KBM-7 (cell line): ENCODE measurements around the gene UXT.

Experiments used
- DNase-seq: peaks from one replicate; pipeline ENCODE4 v3.0.0-alpha.2; 2015
- in situ Hi-C: fragments of 300-500 bp; cut with MboI; formaldehyde crosslinking; loops from 2 replicates; pipeline ENCODE4 v1.14.3; 2020; ENCODE audit warnings: low sequenced_read_pairs, low pct_unique_long_range_greater_than_20kb, mixed read lengths

Gene UXT

DNA sequence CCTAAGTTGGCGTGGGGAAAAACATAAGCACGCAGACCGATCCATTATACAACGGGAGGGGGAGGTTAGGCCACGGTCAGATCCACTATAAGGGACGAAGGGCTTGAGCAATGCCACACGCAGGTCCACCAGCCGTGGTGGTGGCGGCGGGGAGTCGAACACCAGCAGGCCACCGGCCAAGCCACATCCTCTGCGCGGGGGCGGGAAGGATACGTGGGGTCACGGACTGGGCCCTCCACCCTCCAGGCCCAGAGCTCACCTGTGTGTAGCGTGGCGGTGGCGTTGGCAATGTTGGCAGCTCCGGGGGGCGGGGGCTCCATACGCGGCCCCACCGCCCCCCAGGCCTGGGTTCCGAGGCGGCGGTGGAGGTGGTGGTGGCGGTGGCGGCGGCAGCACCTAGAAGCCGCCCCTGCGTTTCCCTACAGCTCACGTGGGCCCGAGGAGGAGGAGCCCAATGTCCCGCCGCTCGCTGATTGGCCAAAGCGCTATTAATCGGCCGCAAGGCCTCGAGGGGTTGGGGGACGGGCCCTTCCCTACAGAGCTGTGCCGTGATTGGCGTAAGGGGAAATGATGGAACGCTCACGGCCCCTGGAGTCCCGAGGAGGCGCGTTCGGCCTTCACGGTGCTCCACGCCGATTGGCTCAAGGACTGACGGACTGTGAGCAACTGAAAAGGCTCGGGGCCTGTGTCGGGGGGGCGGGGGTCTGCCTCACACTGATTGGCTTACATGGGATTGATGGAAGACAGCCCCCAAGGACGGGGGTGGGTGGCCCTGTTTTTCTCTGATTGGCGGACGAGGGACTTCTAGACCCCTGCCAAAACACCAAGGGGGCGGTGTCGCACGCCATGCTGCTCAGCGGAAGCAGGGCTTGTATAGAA, 8.6 kb downstream of the UXT start, which contains the start of gene ELK1:
ELK1 (minus strand) TSS at position 400 of the 879 bp plus-strand sequence. CDS start 9,122 bp downstream, outside the sequence.
- in situ Hi-C loops = no loop called here
- peak; percentile 100 for DNase-seq

DNA sequence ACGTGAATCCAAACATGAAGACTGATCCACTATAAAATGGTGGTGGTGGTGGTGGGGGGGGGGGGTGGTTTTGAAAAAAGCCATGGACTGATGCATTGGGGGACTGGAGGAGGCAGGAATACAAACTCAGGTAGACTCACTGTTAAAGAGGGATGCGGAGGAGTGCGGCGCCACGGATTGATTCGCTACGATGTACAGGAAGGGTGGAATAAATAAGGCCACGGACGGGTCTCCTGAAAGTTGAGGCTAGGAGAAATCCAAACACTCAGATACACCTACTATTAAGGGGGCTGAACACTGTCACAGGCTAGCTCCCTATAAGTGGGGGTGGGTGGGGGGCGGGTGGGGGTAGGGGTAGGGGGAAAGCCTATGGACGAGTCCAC, 9.2 kb downstream of the UXT start:
- in situ Hi-C loops = loop anchor here (10.0 kb wide), 1 partner anchor 85 kb away; the partner anchor contains the start of gene ARAF
- DNase-seq = no peak

DNA sequence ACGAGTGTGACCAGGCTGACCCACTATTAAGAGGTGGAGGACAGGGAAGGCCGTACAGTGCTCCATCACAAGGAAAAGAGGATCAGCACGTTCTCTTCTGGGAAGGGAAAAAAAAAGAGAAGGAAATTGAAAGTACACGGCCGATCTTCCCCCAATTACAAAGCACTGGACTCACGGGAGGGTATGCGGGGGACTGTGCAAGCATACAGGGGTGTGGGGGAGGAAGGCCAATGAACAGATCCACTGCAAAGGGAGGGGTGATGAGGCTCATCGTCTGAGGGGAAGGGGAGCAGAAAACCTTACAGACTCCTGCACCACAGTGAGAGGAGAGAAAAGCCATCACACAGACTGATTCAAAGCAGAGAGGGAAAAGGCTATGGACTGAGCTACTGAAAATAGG, 9.7 kb downstream of the UXT start:
- peak; percentile 48 for DNase-seq
- in situ Hi-C loops = loop anchor here (10.0 kb wide), 1 partner anchor 84 kb away; the partner anchor contains the start of gene ARAF

DNA sequence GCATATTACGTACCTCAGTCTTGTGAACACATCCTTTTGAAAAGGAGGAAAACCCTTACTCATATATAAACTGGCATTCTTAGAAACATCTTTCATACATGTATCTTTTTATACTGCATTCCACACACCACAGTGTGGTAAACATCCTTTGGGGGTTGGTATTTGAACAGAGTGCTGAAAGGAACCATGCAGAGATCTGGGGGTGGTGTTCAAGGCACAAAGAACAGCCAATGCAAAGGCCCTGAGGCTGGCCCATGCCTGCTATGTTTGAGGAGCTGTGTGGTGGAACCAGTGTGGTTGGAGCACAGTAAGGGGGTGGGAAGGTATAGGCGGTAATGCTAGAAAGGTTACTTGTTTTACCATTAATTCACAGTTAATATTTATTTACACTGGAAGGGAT, 10.6 kb downstream of the UXT start:
- DNase-seq = no peak
- in situ Hi-C loops = loop anchor here (10.0 kb wide), 1 partner anchor 84 kb away; the partner anchor contains the start of gene ARAF

DNA sequence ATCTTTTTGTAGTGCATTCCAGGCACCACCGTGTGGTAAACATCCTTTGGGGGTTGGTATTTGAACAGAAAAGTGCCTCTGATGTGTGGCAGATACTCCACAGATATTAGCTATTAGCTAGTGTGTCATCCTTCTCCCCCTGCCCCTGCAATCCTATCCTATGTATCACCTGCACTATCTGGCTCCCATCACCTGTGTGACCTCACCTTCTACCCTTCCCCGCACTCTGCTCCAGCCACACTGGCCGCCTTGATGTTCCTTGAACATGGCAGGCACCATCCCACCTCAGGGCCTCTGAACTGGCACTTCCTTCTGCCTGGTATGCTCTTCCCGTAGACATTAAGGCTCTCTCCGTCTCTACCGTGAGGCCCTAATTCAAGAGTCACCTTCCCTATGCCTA, 12.3 kb downstream of the UXT start:
- in situ Hi-C loops = loop anchor here (10.0 kb wide), 1 partner anchor 82 kb away; the partner anchor contains the start of gene ARAF
- DNase-seq = no peak

DNA sequence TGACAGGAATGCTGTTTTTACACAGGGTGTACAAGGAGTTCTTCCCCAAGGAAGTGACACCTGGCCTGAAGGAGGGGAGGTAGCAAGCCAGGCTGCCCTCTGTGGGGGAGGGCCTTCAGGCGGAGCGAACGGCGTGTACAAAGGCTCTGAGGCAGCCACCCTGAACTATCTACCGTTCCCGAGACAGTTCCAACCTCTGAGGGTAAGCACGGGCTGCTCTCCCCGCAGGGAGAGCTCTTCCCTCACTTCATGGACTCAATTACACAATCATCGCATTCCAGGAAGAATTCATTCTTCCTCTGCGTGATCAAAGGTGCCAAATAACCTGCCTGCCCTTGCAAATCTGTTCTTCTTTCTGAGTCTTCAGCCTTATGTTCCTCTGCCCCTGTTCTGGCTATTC, 13.4 kb downstream of the UXT start:
- in situ Hi-C loops = loop anchor here (10.0 kb wide), 1 partner anchor 81 kb away; the partner anchor contains the start of gene ARAF
- no peak for DNase-seq

DNA sequence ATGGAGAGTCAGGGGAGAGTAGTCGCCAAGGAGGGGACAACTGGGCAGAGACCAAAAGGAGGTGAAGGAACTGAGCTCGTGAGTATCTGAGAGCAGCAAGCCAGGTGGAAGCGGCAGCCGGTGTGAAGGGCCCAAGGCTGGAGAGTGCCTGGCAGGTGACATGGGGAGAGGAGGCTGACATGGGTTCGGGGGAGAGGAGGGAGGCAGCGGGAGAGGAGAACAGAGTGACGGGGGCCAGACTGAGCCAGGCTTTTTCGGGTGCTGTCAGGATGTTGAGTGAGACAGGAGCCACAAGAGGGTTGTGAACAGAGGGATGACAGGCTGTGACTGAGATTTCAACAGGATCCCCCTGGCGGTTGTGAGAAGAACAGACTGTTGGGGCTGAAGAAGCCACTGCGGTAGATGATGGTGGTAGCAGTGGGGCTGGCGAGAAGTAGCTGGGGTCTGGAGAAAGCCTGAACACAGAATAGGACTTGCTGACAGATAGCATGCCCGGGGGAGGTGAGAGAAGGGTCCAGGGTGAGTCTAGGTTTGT, 14.4 kb downstream of the UXT start:
- DNase-seq = peak; percentile 73
- in situ Hi-C loops = loop anchor here (10.0 kb wide), 1 partner anchor 80 kb away; the partner anchor contains the start of gene ARAF

DNA sequence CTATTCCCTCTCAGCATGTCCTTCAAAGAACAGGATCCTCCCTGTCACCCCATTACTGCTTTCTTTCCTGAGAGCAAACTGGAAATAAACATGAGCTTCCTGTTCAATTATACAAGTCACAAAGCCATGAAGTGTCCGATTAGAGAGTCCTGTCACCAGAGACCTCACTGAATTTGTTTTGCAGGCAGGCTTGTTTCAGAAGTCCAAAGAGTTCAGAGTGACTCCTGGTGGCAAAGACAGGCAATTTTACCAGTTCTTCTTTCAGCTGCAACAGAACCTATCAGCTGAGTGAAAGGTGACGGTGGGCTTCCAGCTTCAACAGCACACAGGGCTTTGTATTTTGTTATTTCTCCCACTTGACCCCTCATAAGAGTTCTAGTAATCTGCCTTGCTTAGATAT, 15.1 kb downstream of the UXT start:
- in situ Hi-C loops = loop anchor here (10.0 kb wide), 1 partner anchor 79 kb away; the partner anchor contains the start of gene ARAF
- DNase-seq = peak; percentile 86

DNA sequence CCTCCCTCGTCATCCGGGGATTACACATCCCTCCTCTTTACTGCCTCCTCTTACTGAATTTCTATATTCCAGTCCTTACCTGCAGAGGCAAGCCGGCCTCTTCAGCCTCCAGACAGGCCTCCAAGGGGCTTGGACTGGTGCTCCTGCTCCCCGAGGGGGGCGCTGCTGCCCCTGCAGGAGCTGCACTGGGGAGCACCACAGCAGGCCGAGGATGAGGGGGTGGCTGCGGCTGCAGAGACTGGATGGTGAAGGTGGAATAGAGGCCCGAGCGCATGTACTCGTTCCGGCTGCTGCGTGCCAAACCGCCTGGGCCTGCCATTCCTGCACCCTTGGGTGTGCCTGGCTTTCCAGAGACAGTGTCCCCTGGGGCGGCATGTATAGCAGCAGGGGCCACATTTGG, 20.2 kb downstream of the UXT start:
- DNase-seq = no peak
- in situ Hi-C loops = no loop called here

DNA sequence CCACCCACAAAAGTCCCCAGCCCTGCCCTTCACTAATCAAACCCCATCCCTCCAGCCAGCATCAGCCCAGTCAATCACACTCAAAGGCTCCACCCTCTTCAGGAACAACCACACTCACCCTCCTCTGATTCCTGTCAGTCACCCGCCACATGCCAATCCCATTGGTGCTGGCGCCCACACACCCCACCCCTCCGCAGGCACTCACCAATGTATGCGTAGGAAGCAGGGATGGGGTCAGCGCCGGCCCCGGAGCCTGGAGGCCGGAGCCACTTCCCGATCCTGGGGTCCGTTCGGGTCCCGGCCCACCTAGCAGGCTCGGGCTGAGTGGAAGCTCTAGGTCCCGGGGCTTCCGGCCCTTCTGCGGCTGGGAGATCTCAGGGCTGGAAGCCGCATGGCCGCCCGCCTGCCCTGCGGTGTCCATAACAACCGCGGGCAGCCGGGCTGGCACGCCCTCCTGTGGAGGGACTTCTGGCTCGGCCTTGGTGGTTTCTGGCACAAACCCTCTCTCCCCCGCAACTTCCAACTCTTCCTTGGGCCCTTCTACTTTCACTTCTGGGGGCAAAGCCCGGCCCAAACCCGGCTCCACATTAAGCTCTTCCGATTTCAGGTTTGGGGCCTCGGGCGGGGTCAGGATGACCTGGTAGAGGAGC, 21.3 kb downstream of the UXT start:
- in situ Hi-C loops = no loop called here
- no peak for DNase-seq

DNA sequence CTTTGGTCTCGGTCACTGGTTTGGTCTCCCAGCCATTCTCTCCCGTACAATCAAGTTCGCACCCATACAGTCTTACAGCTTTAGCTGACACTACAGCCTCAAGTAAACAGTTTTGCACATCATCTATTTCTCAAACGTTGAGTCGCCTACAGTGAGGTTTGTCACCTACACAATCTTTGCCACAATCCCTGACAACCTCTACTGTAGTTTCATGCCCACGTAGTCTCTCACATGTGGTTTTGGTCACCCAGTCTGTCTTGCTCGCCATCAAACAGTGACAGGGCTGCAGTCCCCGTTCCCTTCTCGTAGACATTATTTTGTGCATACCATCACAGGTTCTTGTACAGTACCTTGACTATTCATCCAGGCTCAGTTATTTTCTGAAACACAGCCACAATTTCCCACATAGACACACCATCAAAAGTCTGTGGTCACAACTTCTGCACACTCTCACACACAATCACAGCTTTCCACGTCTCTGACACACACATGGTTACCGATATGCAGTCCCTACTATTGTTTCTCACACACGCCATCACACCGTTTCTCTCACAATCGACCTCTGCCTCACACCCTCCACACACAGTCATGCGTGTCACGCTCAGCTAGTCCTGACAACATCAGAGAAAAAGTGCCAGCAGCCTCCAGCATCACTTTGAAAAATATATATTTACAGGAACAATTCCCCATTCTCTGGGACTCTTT, 24.0 kb downstream of the UXT start:
- in situ Hi-C loops = no loop called here
- no peak for DNase-seq

DNA sequence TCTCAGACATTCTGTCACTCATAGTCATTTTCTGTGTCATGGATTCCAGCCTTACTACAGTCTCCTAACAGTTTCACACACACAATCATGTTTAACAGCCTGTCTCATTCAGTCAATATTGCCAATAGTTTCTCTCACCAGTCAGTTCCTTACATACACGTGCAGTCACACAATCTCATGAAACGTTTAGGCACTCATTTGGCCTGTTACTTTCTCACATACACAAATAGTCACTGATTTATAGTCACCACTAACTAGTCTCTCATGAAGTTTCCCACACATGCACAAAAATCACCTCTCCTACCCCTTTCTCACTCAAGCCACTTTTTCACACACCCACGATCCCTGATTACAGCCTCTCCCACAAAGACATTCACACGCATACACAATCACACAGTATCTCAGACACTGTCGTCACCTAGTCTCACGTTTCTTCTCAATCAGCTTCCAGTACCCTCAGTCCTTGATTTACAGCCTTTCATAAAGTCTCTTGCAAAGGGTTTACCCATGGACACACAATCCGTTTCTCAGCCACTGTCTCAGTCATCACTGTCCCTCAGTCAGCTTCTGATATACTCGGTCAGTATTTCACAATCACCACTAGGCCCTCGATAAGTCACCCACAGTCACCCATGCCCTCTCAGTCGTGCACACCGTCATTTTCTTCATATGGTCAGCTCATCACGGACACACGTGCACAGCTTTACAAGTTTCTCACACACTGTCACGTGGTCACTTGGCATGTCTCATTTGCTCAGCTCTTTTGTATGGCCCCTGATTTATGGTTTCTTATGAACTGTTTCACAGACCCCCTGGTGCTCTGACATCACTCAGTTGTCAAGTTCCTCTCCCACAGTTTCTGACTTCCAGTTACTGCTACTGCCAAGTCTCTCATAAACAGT, 25.0 kb downstream of the UXT start:
- in situ Hi-C loops = no loop called here
- no peak for DNase-seq

DNA sequence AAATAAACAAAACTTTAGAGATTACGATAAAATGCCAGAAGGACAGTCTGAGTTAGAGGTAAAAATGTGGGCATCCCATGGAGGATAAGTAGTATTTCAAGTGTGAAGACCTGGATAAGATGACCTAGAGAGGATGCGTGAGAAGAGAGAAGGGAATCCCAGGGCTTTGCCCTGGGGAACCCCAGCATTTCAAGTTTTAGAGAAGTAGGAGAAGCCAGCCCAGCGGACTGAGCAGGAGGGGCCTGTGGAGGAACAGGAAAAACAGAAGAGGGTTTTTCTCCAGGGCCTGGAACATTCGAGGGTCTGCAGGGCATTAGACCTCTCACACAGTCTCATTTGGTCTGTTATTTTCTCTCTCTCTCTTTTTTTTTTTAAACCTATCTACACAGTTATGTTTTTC, 26.3 kb downstream of the UXT start:
- in situ Hi-C loops = no loop called here
- DNase-seq = peak; percentile 51

DNA sequence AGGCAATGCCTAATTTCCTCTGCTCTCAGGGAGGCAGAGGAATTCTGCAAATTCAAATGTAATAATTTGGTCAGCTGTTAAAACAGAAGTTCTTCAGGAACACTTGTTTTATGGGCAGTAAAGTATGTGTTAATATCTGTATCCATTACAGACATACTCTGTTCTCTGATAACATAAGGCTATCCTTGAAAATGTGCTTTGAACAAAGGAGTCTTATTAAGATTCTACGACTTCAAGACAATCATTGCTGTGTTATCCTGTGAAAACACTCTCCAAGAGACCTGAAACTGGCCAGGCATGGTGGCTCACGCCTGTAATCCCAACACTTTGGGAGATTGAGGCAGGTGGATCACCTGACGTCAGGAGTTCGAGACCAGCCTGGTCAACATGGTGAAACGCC, 27.3 kb downstream of the UXT start:
- in situ Hi-C loops = no loop called here

DNA sequence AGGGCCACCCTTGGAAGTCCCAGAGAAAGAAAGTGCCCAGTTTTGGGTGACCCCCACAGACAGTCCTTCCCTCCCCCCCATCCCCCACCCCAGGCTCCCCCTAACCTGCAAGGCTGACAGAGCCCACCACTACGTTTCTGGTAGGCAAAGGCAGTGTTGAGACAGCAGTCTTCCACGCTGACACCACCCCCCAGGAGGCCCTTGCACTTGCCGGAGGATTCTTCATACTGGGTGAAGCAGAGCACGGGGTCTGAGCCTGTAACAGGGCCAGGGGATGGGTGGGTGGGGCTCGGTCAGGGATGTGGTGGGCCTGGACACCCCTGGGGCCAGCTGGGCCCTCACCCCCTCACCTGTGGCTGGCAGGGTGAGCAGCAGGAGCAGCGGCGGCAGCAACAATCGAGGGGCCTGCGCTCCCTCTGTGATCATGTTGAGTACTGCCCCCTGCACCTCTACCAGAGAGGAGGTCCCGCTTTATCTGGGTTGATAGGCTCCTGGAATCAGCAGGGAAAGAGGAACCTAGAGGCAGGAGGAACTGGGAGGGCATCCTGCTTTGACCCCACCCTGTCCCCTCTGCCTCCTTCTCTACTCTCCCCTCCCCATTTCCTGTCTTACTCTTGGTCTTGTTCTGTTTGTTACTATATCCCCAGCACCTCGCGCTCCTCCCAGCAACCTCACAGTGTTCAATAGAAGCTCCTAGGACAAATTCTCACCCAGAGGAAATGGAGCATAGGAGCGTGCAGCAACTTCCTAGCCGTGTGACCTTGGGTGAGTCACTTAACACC, 29.4 kb downstream of the UXT start, which contains the start of gene CFP:
CFP (minus strand) TSS at position 512 of the 782 bp plus-strand sequence; CDS start at position 426, 86 bp downstream.
- peak; percentile 97 for DNase-seq

More for the DNA sequence above, 27.3 kb downstream of the UXT start:
- no peak for DNase-seq

DNA sequence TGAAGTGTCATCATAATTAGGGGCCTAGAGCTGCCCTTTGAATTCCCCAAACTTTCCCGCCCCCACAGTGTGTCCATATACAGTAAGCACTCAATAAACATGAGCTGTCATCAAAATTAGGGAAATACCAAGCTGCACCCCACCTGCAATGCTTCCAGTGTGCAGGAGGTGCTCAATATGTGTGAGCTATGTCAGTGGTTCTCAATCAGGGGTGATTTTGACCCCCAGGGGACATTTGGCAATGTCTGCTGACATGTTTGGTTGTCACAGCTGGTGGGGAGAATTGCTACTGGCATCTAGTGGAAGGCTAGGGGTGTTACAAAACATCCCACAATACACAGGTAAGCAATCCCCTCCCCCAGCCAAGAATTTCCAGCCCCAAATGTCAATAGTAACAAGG, 30.0 kb downstream of the UXT start:
- in situ Hi-C loops = no loop called here
- peak; percentile 65 for DNase-seq

More for the DNA sequence above, 29.4 kb downstream of the UXT start, which contains the start of gene CFP:
- in situ Hi-C loops = no loop called here

DNA sequence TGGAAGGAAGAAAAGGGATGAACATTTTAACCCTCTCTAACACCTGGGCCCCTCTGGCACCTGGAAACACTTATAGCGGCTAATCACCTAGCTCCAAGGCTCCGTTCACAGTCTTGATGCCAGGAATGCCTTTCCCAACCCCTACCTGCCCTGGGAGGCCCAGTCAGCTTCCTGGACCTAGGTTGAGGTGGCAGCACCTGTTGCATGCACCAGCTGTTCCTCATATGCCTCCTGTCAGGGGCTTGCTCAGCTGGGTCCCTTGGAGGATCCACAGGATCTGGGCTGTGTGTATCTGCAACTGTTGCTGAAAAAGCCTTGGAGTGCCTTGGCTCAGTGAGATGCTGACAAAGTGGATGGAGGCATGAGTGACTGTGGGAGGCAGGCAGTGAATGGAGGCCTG, 33.6 kb downstream of the UXT start:
- no peak for DNase-seq
- in situ Hi-C loops = no loop called here
